B cell (primary cell): ENCODE measurements around the gene GDPD3. TPM values are rescaled to one million over a fixed set of nuclear protein-coding genes. Genes with fewer than 3 reads are reported as not detected.

Experiments used
- ATAC-seq: fragments of 200-7000 bp; cut with Tn5 transposase; one replicate; pipeline ENCODE4 v1.10.0; 2021; ENCODE audit warnings: low read depth, mild to moderate bottlenecking, moderate number of reproducible peaks, moderate library complexity
- CTCF ChIA-PET: fragments of 350-600 bp; sonication (Branson Sonifier 250); formaldehyde crosslinking; loops from one replicate; lab custom pipeline; 2021; ENCODE audit warnings: antibody characterized with exemption, inconsistent platforms; lab: Charles Lee
- POLR2A ChIA-PET: fragments of 350-600 bp; sonication (Branson Sonifier 250); formaldehyde crosslinking; loops from one replicate; lab custom pipeline; 2021; ENCODE audit warnings: antibody characterized with exemption; lab: Charles Lee
- DNase-seq: peaks from one replicate; pipeline ENCODE4 v3.0.0; 2013
- H2AFZ ChIP-seq: 2 replicates; pipeline ENCODE4 v1.6.1; 2012; ENCODE audit warnings: mild to moderate bottlenecking, low read depth, low read length; ENCODE audit not compliant: insufficient read depth, poor library complexity, severe bottlenecking
- H3K27ac ChIP-seq, 2 donors: 1 replicate in 1 of 2; 2 replicates in 1 of 2; pipeline ENCODE4 v1.5.1; 2012 to 2013; ENCODE audit warnings: low read length in 2 of 2, mild to moderate bottlenecking in 2 of 2, moderate library complexity in 1 of 2
- H3K27me3 ChIP-seq, 4 experiments: fragments of 200-600 bp in 1 of 4; sonication (generic) in 1 of 4; replicated peaks in 1 of 4; 1 replicate in 2 of 4; 2 replicates in 2 of 4; pipeline versions ENCODE4 v1.6.1 to v1.7.0; 2013 to 2016; ENCODE audit warnings: low read length in 3 of 4, mild to moderate bottlenecking in 2 of 4, mixed read lengths in 1 of 4, moderate library complexity in 1 of 4; ENCODE audit not compliant: insufficient read depth in 4 of 4, control insufficient read depth in 3 of 4; ENCODE audit errors: control extremely low read depth in 1 of 4
- H3K36me3 ChIP-seq, 2 experiments: replicated peaks in 1 of 2; 1 replicate in 1 of 2; 2 replicates in 1 of 2; pipeline versions ENCODE4 v1.6.1 to v1.7.1; 2013; ENCODE audit warnings: low read length in 1 of 2; ENCODE audit not compliant: insufficient read depth in 2 of 2, control insufficient read depth in 1 of 2; ENCODE audit errors: control extremely low read depth in 1 of 2, extremely low read depth in 1 of 2
- H3K4me1 ChIP-seq, 2 donors: fragments of 200-600 bp in 1 of 2; sonication (generic) in 1 of 2; 1 replicate in 1 of 2; 2 replicates in 1 of 2; pipeline versions ENCODE4 v1.5.1 to v1.6.1; 2013 to 2017; ENCODE audit warnings: low read length in 2 of 2; ENCODE audit not compliant: control insufficient read depth in 2 of 2, insufficient read depth in 2 of 2
- H3K4me2 ChIP-seq: replicated peaks from 2 replicates; pipeline ENCODE3; 2012; ENCODE audit warnings: mild to moderate bottlenecking, low read depth, low read length; ENCODE audit not compliant: poor library complexity, severe bottlenecking
- H3K4me3 ChIP-seq, 5 experiments: fragments of 200-600 bp in 1 of 5; sonication (generic) in 1 of 5; 1 replicate in 3 of 5; 2 replicates in 2 of 5; pipeline versions ENCODE4 v1.5.1 to v1.7.0; 2011 to 2016; ENCODE audit warnings: low read length in 4 of 5, mild to moderate bottlenecking in 4 of 5, low read depth in 2 of 5, control low read depth in 1 of 5, moderate library complexity in 1 of 5; ENCODE audit not compliant: insufficient read depth in 1 of 5; ENCODE audit errors: control extremely low read depth in 1 of 5, extremely low read depth in 1 of 5
- H3K79me2 ChIP-seq: fragments of 200-600 bp; sonication (generic); one replicate; pipeline ENCODE4 v1.6.0; 2016; ENCODE audit warnings: low read length; ENCODE audit not compliant: control insufficient read depth, insufficient read depth
- H3K9ac ChIP-seq: fragments of 200-600 bp; sonication (generic); 2 replicates; pipeline ENCODE4 v1.6.1; 2017; ENCODE audit warnings: mild to moderate bottlenecking, low read length, moderate library complexity
- H3K9me3 ChIP-seq, 3 donors: one replicate each; pipeline versions ENCODE4 v1.6.1 to v1.7.1; 2013; ENCODE audit warnings: low read length in 2 of 3; ENCODE audit not compliant: control insufficient read depth in 2 of 3, insufficient read depth in 1 of 3; ENCODE audit errors: control extremely low read depth in 1 of 3
- H4K20me1 ChIP-seq: 2 replicates; pipeline ENCODE4 v1.6.0; 2012; ENCODE audit warnings: mild to moderate bottlenecking, low read length; ENCODE audit not compliant: insufficient read depth, control insufficient read depth, poor library complexity, severe bottlenecking
- H3K27ac Mint-ChIP-seq: one replicate; pipeline ENCODE4 v1.8.0; 2021; ENCODE audit warnings: mixed read lengths
- H3K27me3 Mint-ChIP-seq: one replicate; pipeline ENCODE4 v1.8.0; 2021; ENCODE audit warnings: mixed read lengths
- H3K4me1 Mint-ChIP-seq: one replicate; pipeline ENCODE4 v1.8.0; 2021; ENCODE audit warnings: mixed read lengths
- H3K4me3 Mint-ChIP-seq: one replicate; pipeline ENCODE4 v1.8.0; 2021; ENCODE audit warnings: mixed read lengths
- H3K9me3 Mint-ChIP-seq: one replicate; pipeline ENCODE4 v1.8.0; 2022; ENCODE audit warnings: mixed read lengths; ENCODE audit not compliant: insufficient read depth
- CTCF ChIP-seq: fragments of 200-600 bp; IDR thresholded peaks from one replicate; pipeline ENCODE4 v1.8.0; 2022; ENCODE audit warnings: antibody characterized with exemption, mild to moderate bottlenecking
- EZH2 ChIP-seq: IDR thresholded peaks from 2 replicates; pipeline ENCODE4 v1.6.1; 2012; ENCODE audit warnings: borderline replicate concordance, low read depth, mild to moderate bottlenecking, moderate library complexity, low read length; ENCODE audit not compliant: insufficient read depth, poor library complexity, severe bottlenecking
- WGBS: methylation state at CpG from one replicate; pipeline ENCODE4 v1.1.5; 2013; ENCODE audit warnings: missing lambda C conversion rate; ENCODE audit not compliant: insufficient coverage; 5-methylcytosine and 5-hydroxymethylcytosine counted together
- intact Hi-C: fragments of 100-400 bp; cut with micrococcal nuclease; formaldehyde crosslinking; loops from one replicate; pipeline ENCODE4 v1.10.0; 2022
- polyA minus RNA-seq: library from RNA; depleted of rRNA, polyadenylated mRNA; stranded (reverse); fragments of >200 nt; gene quantifications from 2 replicates; pipeline ENCODE4 v1.2.3, GENCODE V29; 2012
- polyA plus RNA-seq: library from polyadenylated mRNA; depleted of rRNA; stranded (reverse); fragments of >200 nt; gene quantifications from 2 replicates; pipeline ENCODE4 v1.2.3, GENCODE V29; 2012
- total RNA-seq, 2 donors: library from RNA; stranded (reverse); fragments of 120-200 nt in 1 of 2; gene quantifications; 1 replicate in 1 of 2; 2 replicates in 1 of 2; pipeline versions ENCODE4 v1.2.3 to v1.2.4, GENCODE V29; 2013 to 2022

Gene GDPD3, protein sequence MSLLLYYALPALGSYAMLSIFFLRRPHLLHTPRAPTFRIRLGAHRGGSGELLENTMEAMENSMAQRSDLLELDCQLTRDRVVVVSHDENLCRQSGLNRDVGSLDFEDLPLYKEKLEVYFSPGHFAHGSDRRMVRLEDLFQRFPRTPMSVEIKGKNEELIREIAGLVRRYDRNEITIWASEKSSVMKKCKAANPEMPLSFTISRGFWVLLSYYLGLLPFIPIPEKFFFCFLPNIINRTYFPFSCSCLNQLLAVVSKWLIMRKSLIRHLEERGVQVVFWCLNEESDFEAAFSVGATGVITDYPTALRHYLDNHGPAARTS
- total RNA-seq (17.3 and 22.7 TPM in 2 replicates), polyA plus RNA-seq (10.6 and 11.4 TPM in 2 replicates), polyA minus RNA-seq (2.1 and 3.6 TPM in 2 replicates)
- total RNA-seq (2013): 3.5 TPM

DNA sequence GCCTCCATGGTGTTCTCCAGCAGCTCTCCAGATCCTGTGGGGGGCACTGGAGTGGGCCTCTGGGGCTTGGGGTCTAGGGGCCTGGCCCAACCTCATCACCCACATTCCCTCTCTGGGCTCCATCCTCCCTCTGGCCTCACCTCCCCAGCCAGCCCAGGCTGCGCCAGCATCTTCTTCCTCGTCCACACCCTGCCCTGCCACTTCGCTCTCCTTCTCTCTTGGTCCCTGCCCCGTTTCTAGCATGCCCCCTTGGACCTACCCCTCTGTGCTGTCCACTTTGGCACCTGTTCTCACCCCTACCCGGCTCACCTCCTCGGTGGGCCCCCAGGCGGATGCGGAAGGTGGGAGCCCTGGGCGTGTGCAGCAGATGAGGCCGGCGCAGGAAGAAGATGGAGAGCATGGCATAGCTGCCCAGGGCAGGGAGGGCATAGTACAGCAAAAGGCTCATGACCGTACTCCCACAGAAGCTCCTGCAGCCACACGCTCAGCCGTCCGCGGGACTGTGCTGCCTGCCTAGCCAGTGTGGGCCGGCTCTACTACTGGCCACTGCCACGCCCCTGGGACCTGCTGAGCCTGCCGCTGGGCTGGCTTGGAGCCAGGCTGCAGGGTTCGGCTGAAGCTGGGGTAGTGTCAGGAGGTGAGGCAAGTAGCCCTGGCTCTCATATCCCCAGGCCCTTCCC lies at the start of gene GDPD3:
Gene GDPD3 (minus strand): TSS at position 507 of the 680 bp plus-strand sequence. CDS start 59 bp downstream, at position 448.
- DNase-seq (no peak), ATAC-seq (no peak)
- Histone ChIP-seq H3K27me3 (no peaks in the 10 kb centered on the region), H3K27ac (no peak within 1 kb of the TSS), H3K36me3 (peaks cover 6 to 30% of the 10 kb centered on the region in 2 experiments), H3K4me3 (no peak within 1 kb of the TSS), H3K4me1 (peaks cover 0 to 5% of the 10 kb centered on the region in 2 donors), H4K20me1 (no peaks in the 10 kb centered on the region), H2AFZ (no peak within 1 kb of the TSS), H3K9ac (no peak within 1 kb of the TSS), H3K9me3 (peaks cover 0 to 3% (median 0%) of the 10 kb centered on the region in 3 donors), H3K79me2 (no peaks in the 10 kb centered on the region), H3K4me2 (no peak within 1 kb of the TSS)
- WGBS: 95% methylated on average over 19 of the region's 20 CpGs
- intact Hi-C loops: no loop called here
- CTCF ChIA-PET: interaction anchor here (1.0 to 5.5 kb wide), 8 partner anchors 7 to 296 kb away, joined by 3 to 27 read pairs (median 4); partner anchors contain the start of genes ALDOA and TBX6
- peaks cover 4% of the 10 kb centered on the region for H3K4me1 Mint-ChIP-seq
- POLR2A ChIA-PET: interaction anchor here (1.2 kb wide), 1 partner anchor 72 kb away, joined by 3 read pairs; no protein-coding TSS in a partner anchor
- H3K9me3 Mint-ChIP-seq: no peaks in the 10 kb centered on the region
- no peak for TF ChIP-seq CTCF
- no peak within 1 kb of the TSS for H3K27ac Mint-ChIP-seq
- H3K4me3 Mint-ChIP-seq: no peak within 1 kb of the TSS
- no peaks in the 10 kb centered on the region for H3K27me3 Mint-ChIP-seq

GRCh38 chr16:30157214-30157613 lies 43.9 kb upstream of the GDPD3 start:
- no peak for ATAC-seq
- H2AFZ ChIP-seq: no peak overlapping the region
- Mint-ChIP-seq H3K4me3 (no peak overlapping the region), H3K27me3 (no peaks in the 10 kb centered on the region), H3K4me1 (no peaks in the 10 kb centered on the region), H3K9me3 (no peaks in the 10 kb centered on the region), H3K27ac (no peak overlapping the region)
- no peaks in the 10 kb centered on the region for H4K20me1 ChIP-seq
- H3K79me2 ChIP-seq: no peaks in the 10 kb centered on the region
- H3K4me3 ChIP-seq: no peak overlapping the region
- H3K27ac ChIP-seq: no peak overlapping the region
- 100% methylated on average over 1 of the region's 1 CpG for WGBS
- ChIA-PET CTCF (interaction anchor here (0.6 to 1.0 kb wide), 3 partner anchors 9 to 408 kb away, joined by 3 read pairs; no protein-coding TSS in a partner anchor), POLR2A (no interaction called here)
- no peaks in the 10 kb centered on the region for H3K9me3 ChIP-seq
- H3K4me2 ChIP-seq: no peak overlapping the region
- no peaks in the 10 kb centered on the region for H3K27me3 ChIP-seq
- intact Hi-C loops: no loop called here
- H3K4me1 ChIP-seq: no peaks in the 10 kb centered on the region
- no peak overlapping the region for H3K9ac ChIP-seq
- H3K36me3 ChIP-seq: no peaks in the 10 kb centered on the region
- TF ChIP-seq EZH2 (no peak), CTCF (no peak)
- no peak for DNase-seq
